Vagina (tissue), 2 donors: Measurements from ENCODE around the gene LRCH4.

Source experiments
- CTCF ChIP-seq, 3 experiments: fragments of 450-650 bp in 2 of 3; fragments of 200-600 bp in 1 of 3; sonication (generic) in 1 of 3; IDR thresholded peaks; one replicate each; pipeline ENCODE4 v1.5.1; 2017 to 2019; ENCODE audit warnings: antibody characterized with exemption in 3 of 3, mild to moderate bottlenecking in 2 of 3, moderate library complexity in 2 of 3
- POLR2AphosphoS5 ChIP-seq, 2 donors: sonication (generic); formaldehyde crosslinking; IDR thresholded peaks; one replicate each; pipeline ENCODE4 v1.9.0; 2017; ENCODE audit warnings: antibody characterized with exemption in 2 of 2, mild to moderate bottlenecking in 2 of 2, low read depth in 1 of 2; ENCODE audit not compliant: insufficient read depth in 1 of 2

DNA sequence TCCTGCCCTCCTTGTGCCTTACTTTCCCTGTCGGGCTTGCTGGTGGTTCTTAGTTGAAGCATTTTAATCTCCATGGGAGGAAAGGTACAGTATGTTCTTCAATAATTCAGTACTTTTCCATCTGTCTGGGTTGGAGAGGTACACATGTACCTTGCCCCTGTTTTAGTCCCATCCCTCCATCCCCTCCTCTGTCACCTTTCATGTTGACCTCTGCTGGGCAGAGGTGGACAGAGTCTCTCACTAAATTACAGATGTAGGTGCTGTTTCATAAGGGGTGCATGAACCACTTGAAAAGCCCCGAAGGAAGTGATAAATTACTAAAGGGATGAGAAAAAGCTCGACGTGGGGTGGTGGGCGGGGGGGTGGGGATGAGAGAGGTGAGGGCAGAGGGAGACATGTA, 41.5 kb downstream of the LRCH4 start:
- TF ChIP-seq CTCF (IDR thresholded peaks at IDR 0.05) (no peak), POLR2AphosphoS5 (IDR thresholded peaks at IDR 0.05; ENCODE audit: insufficient read depth in 1 of 2, low read depth in 1 of 2) (no peak)
